Embryonic facial prominence (tissue), 1 donor: ENCODE measurements around the gene ZACN.

ENCODE experiments used
- DNase-seq: peaks from one replicate; pipeline ENCODE4 v3.0.0-alpha.2; 2016; ENCODE audit errors: extremely low spot score

Gene ZACN

DNA sequence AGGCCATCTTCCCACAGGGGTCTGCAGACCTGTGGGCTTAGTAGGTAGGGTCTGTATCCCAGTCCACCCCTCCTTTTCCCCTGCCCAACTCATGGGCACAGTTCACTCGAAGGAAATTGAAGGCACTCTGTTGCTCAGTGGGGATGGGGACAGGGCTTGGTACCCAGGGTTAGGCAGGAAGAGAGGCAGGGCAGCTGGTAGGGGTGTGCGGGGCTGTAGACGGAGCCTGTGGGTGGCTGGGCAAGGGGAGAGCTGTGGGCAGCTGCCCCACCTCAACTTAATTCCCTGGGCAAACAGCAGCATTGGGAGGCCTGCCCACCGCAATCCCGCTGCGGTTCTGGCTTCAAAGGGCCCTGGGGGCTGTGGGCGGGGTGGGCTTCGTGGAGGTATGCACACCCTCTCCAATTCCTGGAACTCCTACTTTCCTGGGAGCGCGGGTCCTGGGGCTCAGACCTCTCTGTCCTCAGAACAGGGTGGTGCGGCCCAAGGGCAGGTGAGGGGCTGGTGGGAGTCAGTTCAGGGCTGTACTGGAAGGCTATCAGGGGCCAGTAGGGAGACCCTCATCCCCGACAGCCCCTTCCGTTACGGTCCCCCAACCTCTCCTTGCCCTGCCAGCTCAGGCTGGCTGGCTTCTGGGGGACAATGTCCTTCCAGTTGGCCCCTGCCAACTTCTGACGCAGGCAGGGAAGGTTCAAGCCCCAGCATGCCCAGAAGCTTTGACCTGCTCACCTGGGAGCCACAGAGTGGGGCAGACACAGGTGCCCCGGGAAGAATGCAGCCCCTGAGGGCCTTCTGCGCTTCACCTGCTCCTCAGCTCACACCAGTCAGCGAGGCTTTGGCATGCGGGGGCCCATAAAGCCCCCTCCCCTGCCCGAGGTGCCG lies 53.0 kb downstream of the ZACN start:
- no peak for DNase-seq
